Stimulated activated CD8-positive, alpha-beta memory T cell treated with anti-CD3 and anti-CD28 coated beads, Interleukin-15, amount 100 ng/mL, for 4 hours (primary cell): ENCODE measurements around the gene MNAT1.
"Not testable (repeated sequence)": the region's sequence is repeated elsewhere in the genome, so short reads cannot be mapped to it uniquely, and the experiment has no call there.

Experiments used
- DNase-seq, 2 donors: peaks; one replicate each; pipeline ENCODE4 v3.0.0-alpha.2; 2020; ENCODE audit warnings: low read depth in 2 of 2

MNAT1 gene

GRCh38 chr14:60805841-60806430, 71.4 kb downstream of the MNAT1 start:
- no peak for DNase-seq

DNA sequence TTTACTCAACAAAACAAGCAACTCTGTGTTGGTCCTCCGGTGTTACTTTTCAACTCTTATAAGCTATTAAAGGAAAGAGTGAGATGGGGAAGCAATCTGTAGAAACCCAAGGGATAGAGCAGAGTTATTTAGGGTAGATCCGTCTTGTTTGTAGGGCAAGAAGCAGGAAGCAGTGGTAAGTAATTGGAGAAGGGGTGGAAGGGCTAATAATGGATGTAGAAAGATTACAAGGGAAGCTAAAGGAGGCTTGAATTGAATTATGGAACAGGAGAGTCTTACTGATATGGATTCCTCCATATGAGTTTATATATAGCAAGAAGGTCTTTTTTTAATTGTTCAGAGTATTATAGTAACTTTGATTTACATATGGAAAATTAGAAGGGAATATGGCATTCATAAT, 72.7 kb downstream of the MNAT1 start:
- DNase-seq: no peak

GRCh38 chr14:60807971-60808370, 73.4 kb downstream of the MNAT1 start:
- DNase-seq: no peak

GRCh38 chr14:60812987-60813386, 78.4 kb downstream of the MNAT1 start:
- no peak for DNase-seq

GRCh38 chr14:60815371-60815770, 80.8 kb downstream of the MNAT1 start:
- no peak for DNase-seq

- no peak for DNase-seq
Observed at GRCh38 chr14:60817113-60817512, 82.6 kb downstream of the MNAT1 start.

DNA sequence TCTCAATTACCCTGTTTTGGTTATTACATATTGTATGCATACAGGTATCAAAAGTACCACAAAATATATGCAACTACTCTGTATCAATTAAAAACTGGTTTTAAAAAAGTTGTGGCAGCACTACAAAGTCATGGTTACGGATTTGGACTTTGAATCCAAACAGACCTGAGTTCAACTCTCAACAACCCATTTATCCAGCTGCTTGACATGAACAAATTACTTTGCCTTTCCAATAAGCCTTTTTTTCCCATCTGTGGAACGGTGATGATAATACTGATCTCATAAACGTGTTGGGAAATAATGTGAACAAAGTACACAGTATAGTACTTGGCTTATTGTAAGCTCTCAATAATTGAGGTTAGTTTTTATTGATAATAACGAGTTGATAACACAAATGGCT, 85.0 kb downstream of the MNAT1 start:
- DNase-seq: no peak

DNA sequence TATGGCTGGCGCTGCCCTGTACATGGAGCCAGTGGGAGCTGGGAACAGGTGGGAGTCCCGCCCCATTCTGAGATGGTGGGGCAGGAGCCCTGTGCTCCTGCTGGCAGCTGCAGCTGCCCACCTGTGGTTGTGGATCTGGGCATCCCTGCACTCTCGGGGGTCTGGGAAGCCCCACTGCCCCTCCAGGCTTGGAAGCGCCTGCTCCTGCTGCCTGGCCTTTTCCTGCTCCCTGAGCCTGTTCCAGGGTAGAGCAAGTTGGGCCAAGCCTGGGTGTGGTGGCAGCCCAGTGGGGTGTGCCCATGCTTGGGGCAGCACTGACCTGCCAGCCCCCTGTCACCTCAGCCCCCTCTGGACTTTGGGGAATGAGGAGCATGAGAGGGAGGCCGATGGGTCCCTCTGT, 104.0 kb downstream of the MNAT1 start:
- DNase-seq: no peak

DNA sequence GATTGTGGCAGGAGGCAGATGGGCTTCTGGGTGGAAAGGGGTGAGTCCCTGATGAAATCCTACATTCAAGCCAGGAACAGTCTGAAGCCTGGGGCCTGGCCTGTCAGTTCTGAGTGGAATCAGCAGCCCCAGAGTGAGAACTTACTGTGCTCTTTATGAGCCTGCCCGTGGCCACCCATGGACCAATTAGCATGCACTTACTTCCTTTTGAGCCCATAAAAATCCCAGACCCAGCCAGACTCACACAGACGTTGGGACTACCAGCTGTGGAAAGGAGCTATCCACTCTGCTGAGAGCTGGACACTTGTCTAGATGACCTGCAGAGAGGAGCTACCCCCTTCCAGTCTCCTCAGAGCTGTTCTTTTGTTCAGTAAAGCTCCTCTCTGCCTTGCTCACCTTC, 104.5 kb downstream of the MNAT1 start:
- no peak for DNase-seq

DNA sequence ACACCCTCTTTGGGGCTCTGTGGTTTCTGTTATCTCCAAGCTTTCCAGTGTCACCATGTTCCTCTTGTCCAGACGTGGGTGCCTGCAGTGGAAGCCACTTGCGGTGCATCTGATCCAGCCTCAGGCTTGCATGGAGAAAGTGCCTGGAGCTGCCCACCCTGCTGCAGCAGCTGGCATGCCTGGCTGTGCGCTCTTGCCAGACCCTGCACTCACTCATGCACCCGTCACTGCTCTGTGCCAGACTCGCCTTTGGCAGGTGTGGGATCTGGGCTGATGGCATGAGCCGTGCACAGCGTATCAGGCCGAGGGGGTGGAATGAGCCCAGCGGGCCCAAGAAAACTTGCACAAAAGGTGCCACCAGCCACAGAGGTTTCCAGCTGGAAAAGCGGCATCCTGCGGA, 105.1 kb downstream of the MNAT1 start:
- no peak for DNase-seq

DNA sequence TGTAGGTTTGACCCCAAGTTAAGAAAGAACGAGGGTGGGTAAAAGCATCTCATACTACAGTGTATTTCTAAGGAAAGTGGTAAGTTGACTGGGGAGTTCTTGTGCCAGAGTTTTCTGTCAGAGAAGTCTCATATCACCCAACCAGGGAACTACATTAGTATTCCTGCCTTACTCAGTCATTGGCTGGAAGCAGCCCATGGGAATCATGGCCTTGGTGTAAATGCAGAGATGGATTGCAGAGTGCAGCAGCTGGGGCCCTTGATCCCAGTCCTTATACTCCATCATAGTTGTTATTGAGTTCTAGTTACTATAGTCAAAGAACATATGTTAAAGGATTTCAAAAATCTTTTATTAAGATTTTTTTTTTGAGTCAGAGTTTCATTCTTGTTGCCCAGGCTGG, 105.8 kb downstream of the MNAT1 start:
- no peak for DNase-seq

- DNase-seq: no peak
Observed at GRCh38 chr14:60845523-60845922, 111.0 kb downstream of the MNAT1 start.

- no peak for DNase-seq
Observed at GRCh38 chr14:60848066-60848465, 113.5 kb downstream of the MNAT1 start.

DNA sequence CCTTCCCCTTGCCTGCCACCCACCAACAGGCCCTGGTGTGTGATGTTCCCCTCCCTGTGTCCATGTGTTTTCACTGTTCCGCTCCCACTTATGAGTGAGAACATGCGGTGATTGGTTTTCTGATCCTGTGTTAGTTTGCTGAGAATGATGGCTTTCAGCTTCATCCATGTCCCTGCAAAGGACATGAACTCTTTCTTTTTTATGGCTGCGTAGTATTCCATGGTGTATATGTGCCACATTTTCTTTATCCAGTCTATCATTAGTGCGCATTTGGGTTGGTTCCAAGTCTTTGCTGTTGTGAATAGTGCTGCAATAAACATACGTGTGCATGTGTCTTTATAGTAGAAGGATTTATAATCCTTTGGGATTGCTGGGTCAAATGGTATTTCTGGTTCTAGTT, 117.1 kb downstream of the MNAT1 start:
- DNase-seq: not testable (repeated sequence)

- no peak for DNase-seq
Observed at GRCh38 chr14:60856111-60856510, 121.5 kb downstream of the MNAT1 start.

DNA sequence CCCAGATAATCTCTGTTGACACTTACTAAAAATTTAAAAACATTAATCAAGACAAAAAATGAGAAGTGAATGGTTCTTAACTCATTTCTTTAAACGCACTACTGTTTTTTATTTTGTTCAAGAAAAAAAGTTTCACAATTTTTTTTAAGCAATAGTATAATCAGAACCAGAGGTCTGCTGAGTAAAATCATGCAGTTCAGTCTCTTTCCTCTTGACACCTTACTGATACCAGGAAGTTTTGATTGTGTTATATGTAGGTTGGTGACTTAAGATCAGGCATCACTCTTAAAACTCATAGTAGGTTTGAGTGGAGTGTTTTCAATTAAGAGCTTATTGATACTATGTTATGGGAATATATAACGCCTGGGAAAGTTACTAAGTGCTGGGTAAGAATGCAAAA, 125.0 kb downstream of the MNAT1 start:
- no peak for DNase-seq

DNA sequence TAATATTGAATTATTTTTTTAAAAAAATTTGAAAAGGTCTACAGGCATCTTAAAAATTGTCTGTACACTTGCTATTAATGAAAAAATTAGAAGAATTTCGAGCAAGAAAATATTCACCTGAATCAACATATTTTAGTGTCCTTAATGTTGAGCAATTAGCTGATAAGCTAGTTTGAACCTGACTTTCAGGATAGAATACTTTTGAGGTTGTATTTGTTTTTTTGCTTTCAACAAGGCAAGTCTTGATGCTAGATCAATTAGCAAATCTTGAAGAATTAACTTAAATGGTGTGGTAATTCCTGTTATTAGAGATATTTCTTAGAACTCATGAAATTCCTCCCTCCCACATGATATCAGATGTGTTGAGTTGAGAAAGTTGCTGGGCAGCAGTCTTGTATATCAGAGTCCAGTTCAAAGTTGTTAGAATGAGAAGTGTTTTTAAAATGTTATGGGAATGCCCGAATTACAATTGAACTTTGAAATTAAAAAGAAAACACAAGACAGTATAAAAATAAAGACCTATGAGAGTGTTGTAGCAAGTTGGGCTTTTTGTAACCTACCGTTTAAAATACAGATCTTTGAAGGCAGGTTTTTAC, 127.1 kb downstream of the MNAT1 start:
- DNase-seq: no peak

- DNase-seq: no peak
Observed at GRCh38 chr14:60862283-60862682, 127.7 kb downstream of the MNAT1 start.

GRCh38 chr14:60863249-60863648, 128.7 kb downstream of the MNAT1 start:
- DNase-seq: no peak

- no peak for DNase-seq
Observed at GRCh38 chr14:60865378-60866127, 131.0 kb downstream of the MNAT1 start.

- no peak for DNase-seq
Observed at GRCh38 chr14:60867503-60868172, 133.1 kb downstream of the MNAT1 start.

- no peak for DNase-seq
Observed at GRCh38 chr14:60878121-60878520, 143.6 kb downstream of the MNAT1 start.

- no peak for DNase-seq
Observed at GRCh38 chr14:60878536-60878935, 144.0 kb downstream of the MNAT1 start.
